GM23248 (cell line): ENCODE data around the gene ZPBP2.

ENCODE experiments used
- EZH2 ChIP-seq: fragments of 200-600 bp; sonication (generic); IDR thresholded peaks from 2 replicates; pipeline ENCODE4 v1.6.1; 2018; ENCODE audit warnings: antibody characterized with exemption, mild to moderate bottlenecking; ENCODE audit not compliant: insufficient read depth, poor library complexity, severe bottlenecking
- EZH2phosphoT487 ChIP-seq: fragments of 200-600 bp; sonication (generic); IDR thresholded peaks from 2 replicates; pipeline ENCODE4 v1.6.1; 2018; ENCODE audit warnings: antibody characterized with exemption, moderate library complexity, mild to moderate bottlenecking, low read depth; ENCODE audit not compliant: insufficient read depth

DNA sequence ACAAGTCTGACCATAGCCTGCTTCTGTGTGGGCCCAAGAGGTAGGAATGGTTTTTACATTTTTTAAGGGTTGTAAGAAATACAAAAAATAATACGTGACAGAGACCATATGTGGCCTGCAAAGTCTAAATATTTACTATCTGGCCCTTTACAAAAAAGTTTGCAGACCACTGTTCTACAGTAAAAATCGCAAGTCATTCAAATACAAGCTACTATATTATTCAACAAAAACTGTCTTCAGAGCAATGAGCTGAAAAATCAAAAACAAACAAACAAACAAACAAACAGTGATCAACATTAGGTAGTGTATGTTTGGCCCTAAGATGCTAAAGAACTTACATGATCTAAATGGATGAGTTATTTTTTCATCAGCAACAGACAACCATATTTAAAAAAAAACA lies 36.4 kb upstream of the ZPBP2 start:
- TF ChIP-seq EZH2phosphoT487 (no peak), EZH2 (no peak)
